ENCODE results near the gene PRAMEF7.
"Not testable (repeated sequence)": the region's sequence is repeated elsewhere in the genome, so short reads cannot be mapped to it uniquely, and the experiment has no call there.

PRAMEF7 gene

GRCh38 chr1:12916310-12916709 lies at the start of gene PRAMEF7:
Gene PRAMEF7 (plus strand): TSS chr1:12916610. CDS start chr1:12917693, 1,083 bp downstream.
- not testable (repeated sequence) for H3K4me2 ChIP-seq (ENCODE audit: low read length); H3K27ac ChIP-seq (ENCODE audit: low read length); H3K36me3 ChIP-seq (replicated peaks; ENCODE audit: low read depth, low read length); H3K9me3 ChIP-seq (ENCODE audit: insufficient read depth, low read length); H2AFZ ChIP-seq (ENCODE audit: low read depth, low read length); H3K9ac ChIP-seq (ENCODE audit: low read length); H3K27me3 ChIP-seq (ENCODE audit: low read depth, low read length); H3K4me1 ChIP-seq (ENCODE audit: low read length); H4K20me1 ChIP-seq (ENCODE audit: insufficient read depth, low read length); H3K79me2 ChIP-seq (ENCODE audit: low read length); H3K4me3 ChIP-seq (ENCODE audit: low read length)

- not testable (repeated sequence) for H3K9ac ChIP-seq (ENCODE audit: low read length); H3K36me3 ChIP-seq (replicated peaks; ENCODE audit: low read depth, low read length); H2AFZ ChIP-seq (ENCODE audit: low read depth, low read length); H3K9me3 ChIP-seq (ENCODE audit: insufficient read depth, low read length); H4K20me1 ChIP-seq (ENCODE audit: insufficient read depth, low read length); H3K4me3 ChIP-seq (ENCODE audit: low read length); H3K4me1 ChIP-seq (ENCODE audit: low read length); H3K4me2 ChIP-seq (ENCODE audit: low read length); H3K27me3 ChIP-seq (ENCODE audit: low read depth, low read length); H3K27ac ChIP-seq (ENCODE audit: low read length); H3K79me2 ChIP-seq (ENCODE audit: low read length)
These were observed 38.0 kb upstream of the PRAMEF7 start for GRCh38 chr1:12878453-12878852.

DNA sequence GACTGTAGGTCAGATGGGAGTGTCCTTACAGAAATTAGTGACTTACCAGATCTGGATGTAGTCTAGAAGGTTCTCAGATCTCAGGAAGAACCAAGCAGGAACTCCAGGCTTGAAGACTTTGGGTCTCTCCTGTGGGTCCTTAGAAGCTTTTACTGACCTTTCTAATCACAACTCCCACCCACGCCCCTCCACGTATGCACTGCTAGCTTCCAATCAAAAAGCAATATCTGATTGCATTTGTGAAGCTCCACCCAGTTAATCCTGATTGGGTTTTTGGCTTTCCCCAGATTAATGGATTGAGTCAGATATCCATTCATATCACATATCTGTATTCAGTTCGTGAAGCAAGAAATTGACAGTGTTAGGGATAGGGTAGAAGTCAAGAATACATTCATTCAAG lies 30.3 kb upstream of the PRAMEF7 start, which contains the start of gene PRAMEF4:
TSS of gene PRAMEF4 (minus strand) at position 101 of the 400 bp plus-strand sequence. CDS start 2,807 bp downstream, outside the sequence.
- H4K20me1 ChIP-seq (ENCODE audit: insufficient read depth, low read length); H3K36me3 ChIP-seq (replicated peaks; ENCODE audit: low read depth, low read length); H3K27ac ChIP-seq (ENCODE audit: low read length); H3K9ac ChIP-seq (ENCODE audit: low read length); H3K79me2 ChIP-seq (ENCODE audit: low read length); H2AFZ ChIP-seq (ENCODE audit: low read depth, low read length); H3K9me3 ChIP-seq (ENCODE audit: insufficient read depth, low read length); H3K4me2 ChIP-seq (ENCODE audit: low read length); H3K4me3 ChIP-seq (ENCODE audit: low read length); H3K4me1 ChIP-seq (ENCODE audit: low read length); H3K27me3 ChIP-seq (ENCODE audit: low read depth, low read length): not testable (repeated sequence)

- not testable (repeated sequence) for H3K27ac ChIP-seq (ENCODE audit: low read length); H3K9me3 ChIP-seq (ENCODE audit: insufficient read depth, low read length); H3K4me2 ChIP-seq (ENCODE audit: low read length); H3K79me2 ChIP-seq (ENCODE audit: low read length); H2AFZ ChIP-seq (ENCODE audit: low read depth, low read length); H3K36me3 ChIP-seq (replicated peaks; ENCODE audit: low read depth, low read length); H4K20me1 ChIP-seq (ENCODE audit: insufficient read depth, low read length); H3K9ac ChIP-seq (ENCODE audit: low read length); H3K4me3 ChIP-seq (ENCODE audit: low read length); H3K27me3 ChIP-seq (ENCODE audit: low read depth, low read length); H3K4me1 ChIP-seq (ENCODE audit: low read length)
These were observed 18.2 kb upstream of the PRAMEF7 start, which contains the start of gene PRAMEF10 for GRCh38 chr1:12898170-12898569. Gene PRAMEF10 (minus strand): TSS chr1:12898270. CDS start chr1:12895847, 2,423 bp downstream.

DNA sequence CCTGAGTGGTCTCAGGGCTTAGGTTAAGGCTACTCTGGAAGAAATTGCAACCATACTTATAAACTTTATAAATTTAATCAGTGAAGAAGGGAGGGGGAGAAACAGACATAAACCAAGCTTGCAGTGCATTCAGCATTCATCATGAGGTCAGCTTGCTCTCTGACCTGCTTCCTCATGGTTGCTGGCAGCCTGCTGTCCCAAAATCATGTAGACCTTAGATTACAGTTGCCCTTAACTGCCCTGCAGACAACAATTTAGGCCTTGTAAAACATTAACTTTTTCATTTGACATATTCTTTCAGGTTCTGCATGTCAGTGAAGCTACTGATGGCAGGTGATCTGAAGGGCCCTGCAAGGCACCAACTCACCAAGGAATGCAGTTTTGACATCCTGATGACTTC lies 17.2 kb upstream of the PRAMEF7 start:
- not testable (repeated sequence) for H4K20me1 ChIP-seq (ENCODE audit: insufficient read depth, low read length); H3K79me2 ChIP-seq (ENCODE audit: low read length); H3K9ac ChIP-seq (ENCODE audit: low read length); H3K9me3 ChIP-seq (ENCODE audit: insufficient read depth, low read length); H3K4me3 ChIP-seq (ENCODE audit: low read length); H3K27me3 ChIP-seq (ENCODE audit: low read depth, low read length); H3K4me1 ChIP-seq (ENCODE audit: low read length); H3K4me2 ChIP-seq (ENCODE audit: low read length); H3K36me3 ChIP-seq (replicated peaks; ENCODE audit: low read depth, low read length); H3K27ac ChIP-seq (ENCODE audit: low read length); H2AFZ ChIP-seq (ENCODE audit: low read depth, low read length)

- H3K4me3 ChIP-seq (ENCODE audit: low read length); H3K36me3 ChIP-seq (replicated peaks; ENCODE audit: low read depth, low read length); H3K9ac ChIP-seq (ENCODE audit: low read length); H3K9me3 ChIP-seq (ENCODE audit: insufficient read depth, low read length); H3K4me1 ChIP-seq (ENCODE audit: low read length); H3K79me2 ChIP-seq (ENCODE audit: low read length); H3K4me2 ChIP-seq (ENCODE audit: low read length); H3K27ac ChIP-seq (ENCODE audit: low read length); H3K27me3 ChIP-seq (ENCODE audit: low read depth, low read length); H4K20me1 ChIP-seq (ENCODE audit: insufficient read depth, low read length); H2AFZ ChIP-seq (ENCODE audit: low read depth, low read length): not testable (repeated sequence)
These were observed 12.4 kb upstream of the PRAMEF7 start for GRCh38 chr1:12903793-12904572.

- H3K27ac ChIP-seq (ENCODE audit: low read length); H3K4me3 ChIP-seq (ENCODE audit: low read length); H3K9ac ChIP-seq (ENCODE audit: low read length); H3K4me1 ChIP-seq (ENCODE audit: low read length); H3K36me3 ChIP-seq (replicated peaks; ENCODE audit: low read depth, low read length); H2AFZ ChIP-seq (ENCODE audit: low read depth, low read length); H3K27me3 ChIP-seq (ENCODE audit: low read depth, low read length); H3K4me2 ChIP-seq (ENCODE audit: low read length); H3K79me2 ChIP-seq (ENCODE audit: low read length); H4K20me1 ChIP-seq (ENCODE audit: insufficient read depth, low read length); H3K9me3 ChIP-seq (ENCODE audit: insufficient read depth, low read length): not testable (repeated sequence)
These were observed 5.3 kb downstream of the PRAMEF7 start for GRCh38 chr1:12921749-12922148.

GRCh38 chr1:12924368-12924767 lies 8.0 kb downstream of the PRAMEF7 start:
- not testable (repeated sequence) for H3K4me2 ChIP-seq (ENCODE audit: low read length); H3K9ac ChIP-seq (ENCODE audit: low read length); H3K27ac ChIP-seq (ENCODE audit: low read length); H3K27me3 ChIP-seq (ENCODE audit: low read depth, low read length); H3K36me3 ChIP-seq (replicated peaks; ENCODE audit: low read depth, low read length); H4K20me1 ChIP-seq (ENCODE audit: insufficient read depth, low read length); H3K4me1 ChIP-seq (ENCODE audit: low read length); H3K4me3 ChIP-seq (ENCODE audit: low read length); H3K79me2 ChIP-seq (ENCODE audit: low read length); H2AFZ ChIP-seq (ENCODE audit: low read depth, low read length); H3K9me3 ChIP-seq (ENCODE audit: insufficient read depth, low read length)

GRCh38 chr1:12947480-12947879 lies 31.1 kb downstream of the PRAMEF7 start, which contains the start of gene PRAMEF6:
Gene PRAMEF6 (minus strand): TSS chr1:12947580. CDS start chr1:12942518, 5,062 bp downstream.
- H3K4me1 ChIP-seq (ENCODE audit: low read length); H3K79me2 ChIP-seq (ENCODE audit: low read length); H3K4me3 ChIP-seq (ENCODE audit: low read length); H2AFZ ChIP-seq (ENCODE audit: low read depth, low read length); H3K9me3 ChIP-seq (ENCODE audit: insufficient read depth, low read length); H3K27ac ChIP-seq (ENCODE audit: low read length); H3K27me3 ChIP-seq (ENCODE audit: low read depth, low read length); H3K4me2 ChIP-seq (ENCODE audit: low read length); H3K9ac ChIP-seq (ENCODE audit: low read length); H3K36me3 ChIP-seq (replicated peaks; ENCODE audit: low read depth, low read length); H4K20me1 ChIP-seq (ENCODE audit: insufficient read depth, low read length): not testable (repeated sequence)

Data from OCI-LY3 (cell line).